Measurements from ENCODE around the gene RALGDS.

DNA sequence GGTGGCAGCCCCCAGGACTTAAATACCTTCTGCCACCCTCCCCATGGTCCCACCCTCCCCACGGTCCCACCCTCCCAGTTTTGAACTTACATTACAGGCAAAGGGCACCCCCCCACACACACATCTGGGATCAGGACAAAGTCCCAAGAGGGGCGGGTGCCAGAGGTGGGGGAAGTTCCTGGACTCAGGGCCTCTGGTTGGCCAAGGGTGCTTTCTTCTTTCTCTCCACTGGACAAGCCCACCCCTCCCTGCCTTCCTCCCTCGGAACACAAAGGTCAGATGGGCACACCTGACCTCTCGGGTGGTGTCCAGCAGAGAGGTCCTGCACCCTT is 19.1 kb upstream of the RALGDS start:
- TF ChIP-seq, protein P1, sequence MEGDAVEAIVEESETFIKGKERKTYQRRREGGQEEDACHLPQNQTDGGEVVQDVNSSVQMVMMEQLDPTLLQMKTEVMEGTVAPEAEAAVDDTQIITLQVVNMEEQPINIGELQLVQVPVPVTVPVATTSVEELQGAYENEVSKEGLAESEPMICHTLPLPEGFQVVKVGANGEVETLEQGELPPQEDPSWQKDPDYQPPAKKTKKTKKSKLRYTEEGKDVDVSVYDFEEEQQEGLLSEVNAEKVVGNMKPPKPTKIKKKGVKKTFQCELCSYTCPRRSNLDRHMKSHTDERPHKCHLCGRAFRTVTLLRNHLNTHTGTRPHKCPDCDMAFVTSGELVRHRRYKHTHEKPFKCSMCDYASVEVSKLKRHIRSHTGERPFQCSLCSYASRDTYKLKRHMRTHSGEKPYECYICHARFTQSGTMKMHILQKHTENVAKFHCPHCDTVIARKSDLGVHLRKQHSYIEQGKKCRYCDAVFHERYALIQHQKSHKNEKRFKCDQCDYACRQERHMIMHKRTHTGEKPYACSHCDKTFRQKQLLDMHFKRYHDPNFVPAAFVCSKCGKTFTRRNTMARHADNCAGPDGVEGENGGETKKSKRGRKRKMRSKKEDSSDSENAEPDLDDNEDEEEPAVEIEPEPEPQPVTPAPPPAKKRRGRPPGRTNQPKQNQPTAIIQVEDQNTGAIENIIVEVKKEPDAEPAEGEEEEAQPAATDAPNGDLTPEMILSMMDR (conservative IDR thresholded peaks at IDR 0.05; ENCODE audit: low read depth, low read length) = no peak
- TF ChIP-seq EZH2 (IDR thresholded peaks at IDR 0.05; ENCODE audit: borderline replicate concordance, low read depth, low read length, poor library complexity, severe bottlenecking) = no peak

Data from A673 (cell line).